Measurements from ENCODE around the gene RAI2.

RAI2 gene

DNA sequence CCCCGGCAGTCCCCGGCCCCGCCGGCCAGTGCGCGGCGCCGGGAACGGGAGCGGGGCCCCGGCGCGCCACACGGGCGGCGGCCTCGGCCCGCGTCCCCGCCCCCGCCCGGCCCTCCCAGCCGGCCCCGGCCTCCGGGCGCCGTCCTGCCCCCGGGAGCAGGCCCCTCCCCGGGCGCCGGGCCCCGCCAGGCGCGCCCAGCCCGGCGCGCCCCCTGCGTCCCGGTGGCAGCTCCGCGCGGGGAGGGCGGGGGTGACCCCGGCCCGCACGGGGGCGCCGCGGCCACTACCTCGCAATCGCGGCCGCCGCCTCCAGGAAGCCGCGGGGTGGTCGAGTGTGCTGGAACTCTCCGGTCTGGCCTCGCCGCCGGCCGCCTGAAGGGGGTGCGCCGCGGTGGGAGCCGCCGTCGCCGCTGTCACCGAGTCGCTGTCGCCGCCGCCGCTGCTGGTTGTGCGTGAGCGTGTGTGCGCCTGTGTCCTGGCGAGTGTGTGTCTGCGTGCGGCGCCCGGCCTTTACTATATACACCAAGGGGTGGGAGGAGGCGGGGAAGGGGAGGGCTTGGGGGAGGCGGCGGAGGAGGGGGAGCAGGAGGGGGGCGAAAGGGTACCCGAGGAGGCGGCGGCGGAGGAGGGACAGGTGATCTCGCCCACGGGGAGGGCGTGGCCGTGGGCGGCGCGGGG lies at the start of gene RAI2:
Gene RAI2, minus strand, starts transcription at position 488 of the 678 bp plus-strand sequence. CDS start 59,288 bp downstream, outside the sequence.
- FAIRE-seq = no peak

DNA sequence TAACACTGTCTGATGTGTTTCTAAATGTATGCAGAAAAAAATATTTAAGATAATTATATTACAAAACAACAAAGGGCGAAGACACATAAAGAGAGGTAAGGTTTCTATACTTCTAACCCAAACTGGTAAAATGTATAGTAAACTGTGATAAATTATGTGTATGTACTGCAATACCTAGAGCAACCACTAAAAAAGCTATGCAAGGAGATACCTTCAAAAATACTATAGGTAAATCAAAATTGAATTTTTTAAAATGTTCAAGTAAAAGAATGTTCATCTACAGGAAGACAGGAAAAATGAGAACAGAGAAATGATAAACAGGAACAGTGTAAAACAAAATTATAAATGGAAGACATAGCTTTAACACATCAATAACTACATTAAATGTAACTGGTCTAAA lies 27.3 kb upstream of the RAI2 start:
- FAIRE-seq = no peak

DNA sequence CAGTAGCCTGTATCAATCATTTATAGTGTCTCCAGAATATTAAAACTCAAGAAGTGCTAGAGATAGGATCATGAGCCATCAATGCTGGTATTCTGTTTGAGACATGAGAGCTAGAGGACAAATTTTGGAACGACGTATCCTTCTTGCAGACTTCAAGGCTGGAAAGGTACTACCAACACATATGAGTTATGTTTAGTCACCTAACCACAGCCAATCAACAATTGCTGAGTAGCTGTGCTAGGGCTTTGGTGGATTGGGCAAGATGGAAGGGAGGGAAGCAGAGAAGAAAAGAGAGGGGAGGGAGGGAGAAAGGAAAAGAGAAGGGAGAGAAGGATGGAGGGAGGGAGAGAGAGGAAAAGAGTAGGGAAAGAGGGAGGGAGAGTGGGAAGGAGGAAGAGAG lies 21.6 kb upstream of the RAI2 start:
- FAIRE-seq = no peak

DNA sequence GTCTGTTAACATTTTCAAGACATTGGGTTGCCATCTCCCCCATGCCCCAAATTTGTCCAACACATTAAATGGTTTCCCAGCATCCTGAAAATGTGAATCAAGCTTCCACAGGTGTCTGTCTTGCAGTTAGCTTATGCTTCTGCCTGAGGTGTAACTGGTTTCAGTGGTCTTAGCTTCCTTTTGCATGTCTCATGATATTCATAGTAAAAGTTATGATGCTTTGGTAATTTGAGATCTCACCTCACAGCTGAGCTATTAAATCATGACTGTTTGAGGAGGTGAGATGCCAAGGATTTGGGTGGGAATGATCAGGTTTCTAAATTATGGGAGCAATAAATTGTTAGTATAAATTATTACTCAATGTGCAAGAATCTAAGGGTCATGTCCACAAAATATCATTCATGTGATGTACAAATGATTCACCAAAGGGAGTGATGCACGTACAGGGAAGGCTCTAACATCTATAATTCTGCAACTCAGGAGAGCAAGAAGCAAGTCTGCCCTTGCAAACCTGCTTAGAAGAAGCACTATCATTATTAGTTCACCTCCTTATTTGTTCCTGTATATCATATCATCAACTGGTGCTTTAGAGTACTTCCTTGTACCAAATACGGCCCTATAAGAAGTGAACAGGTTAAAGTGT lies 17.1 kb upstream of the RAI2 start:
- no peak for FAIRE-seq

DNA sequence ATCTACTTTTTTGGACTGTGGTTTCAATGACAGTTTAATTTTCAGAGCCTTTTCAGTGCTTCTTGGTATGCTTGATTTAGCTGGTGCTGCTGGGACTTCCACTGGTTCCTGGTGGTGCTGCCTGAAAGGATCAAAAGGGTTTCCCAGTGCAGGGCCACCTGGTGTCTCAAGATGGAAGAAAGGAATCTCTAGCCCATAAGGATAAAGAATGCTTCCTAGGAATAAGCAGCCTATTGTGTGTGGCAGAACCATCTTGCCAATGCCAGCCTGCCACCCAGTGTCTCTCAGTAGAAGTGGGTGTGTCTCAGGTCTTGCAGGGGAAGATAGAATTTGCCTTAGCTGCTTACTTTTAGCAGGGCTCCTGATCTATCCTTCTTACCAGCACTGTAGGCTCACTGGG lies 15.0 kb upstream of the RAI2 start:
- FAIRE-seq = no peak

DNA sequence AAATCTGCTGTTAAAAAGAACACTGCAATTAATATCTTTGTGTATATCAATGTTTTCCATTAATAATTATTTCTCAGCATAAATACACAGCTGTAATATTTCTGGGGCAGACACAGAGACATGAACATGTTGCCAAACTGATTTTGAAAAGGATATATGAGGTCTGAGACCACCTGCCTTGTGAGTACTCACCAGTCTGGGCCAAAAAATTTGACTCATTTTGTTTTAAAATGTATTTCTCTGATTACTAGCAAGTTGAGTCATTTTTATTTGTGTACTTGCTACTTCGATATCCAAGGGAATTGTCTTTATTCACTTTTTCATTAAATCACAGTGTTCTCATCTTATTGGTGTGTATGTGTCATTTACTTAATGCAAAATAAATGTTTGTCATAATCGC lies 8.5 kb upstream of the RAI2 start:
- no peak for FAIRE-seq

DNA sequence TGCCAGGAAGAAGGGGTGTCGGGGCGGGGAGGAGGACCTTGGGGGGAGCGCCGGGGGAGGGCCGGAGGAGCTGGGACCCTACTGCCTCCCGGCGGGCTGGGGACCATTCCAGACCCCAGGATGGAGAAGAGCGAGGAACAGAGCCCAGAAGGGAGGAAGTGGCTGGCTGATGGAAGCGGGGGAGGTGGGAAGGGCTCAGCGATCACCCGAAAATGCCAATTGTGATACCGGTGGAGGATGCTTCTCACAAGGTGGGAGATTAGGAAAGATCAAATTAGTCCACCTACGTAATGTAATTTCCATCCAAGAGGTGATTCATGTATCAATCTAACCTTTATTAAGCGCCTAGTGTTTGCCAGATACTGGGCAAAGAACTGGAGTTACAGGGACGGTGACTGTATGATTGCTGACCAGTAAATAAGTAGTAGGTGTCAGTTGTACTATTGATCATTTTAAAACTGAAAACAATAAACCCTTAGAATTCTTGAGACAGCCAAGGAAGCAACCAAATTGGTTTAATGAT lies 452 bp upstream of the RAI2 start:
- FAIRE-seq = no peak

DNA sequence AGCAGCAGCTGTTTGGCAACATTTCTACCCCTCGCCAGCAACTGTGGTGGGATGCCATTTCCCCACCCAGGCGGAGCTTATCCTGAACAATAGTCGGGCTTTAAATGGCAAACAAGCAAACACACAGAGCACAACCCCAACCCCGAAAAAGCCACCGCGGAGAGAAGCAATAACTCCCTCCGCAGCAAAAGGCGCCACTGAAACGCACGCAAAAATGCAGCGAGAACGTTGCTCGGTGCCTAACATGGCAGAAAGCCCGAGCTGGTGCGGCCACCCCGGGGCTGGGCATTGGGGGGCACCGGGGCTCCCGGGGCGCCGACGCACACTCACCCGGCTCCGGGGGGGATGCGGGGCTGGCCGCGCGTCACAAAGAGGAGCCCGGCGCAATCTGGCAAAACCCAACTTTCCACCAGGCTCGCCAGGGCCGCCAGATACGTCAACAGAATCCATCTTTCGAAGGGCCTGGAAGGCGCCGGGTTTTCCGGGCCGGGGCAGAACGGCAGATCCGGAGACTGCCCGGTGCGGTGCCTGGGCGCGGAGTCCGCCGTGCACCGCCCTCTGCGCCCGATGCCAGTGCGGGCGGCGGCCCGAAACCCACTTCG lies 818 bp downstream of the RAI2 start:
- FAIRE-seq = no peak

DNA sequence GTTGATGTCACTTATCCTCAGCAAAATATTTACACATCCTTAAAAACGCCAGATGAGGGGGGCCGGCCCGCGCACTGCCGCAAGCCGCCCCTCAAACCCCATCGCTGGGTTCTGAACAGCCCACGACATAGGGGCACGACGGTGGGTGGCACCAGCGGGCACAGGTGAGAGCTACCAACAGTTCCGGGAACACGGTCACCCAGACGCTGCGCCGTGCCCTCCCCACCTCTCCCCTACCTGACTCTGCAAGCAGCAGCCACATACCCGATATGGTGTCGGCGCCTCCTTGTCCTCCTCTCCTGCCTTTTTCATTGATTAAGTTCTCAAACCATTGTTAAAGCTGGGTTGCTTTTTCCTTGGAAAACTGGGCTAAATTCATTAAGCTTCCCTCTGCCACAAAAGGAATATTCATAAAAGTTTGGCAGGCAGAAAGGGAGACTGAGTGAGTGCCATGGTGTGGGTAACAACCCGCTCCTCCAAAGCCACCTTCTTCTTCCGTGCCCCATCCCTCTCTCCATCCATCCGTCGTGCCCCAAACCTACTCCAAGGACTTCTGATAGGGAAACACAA lies 1.4 kb downstream of the RAI2 start:
- FAIRE-seq = no peak

DNA sequence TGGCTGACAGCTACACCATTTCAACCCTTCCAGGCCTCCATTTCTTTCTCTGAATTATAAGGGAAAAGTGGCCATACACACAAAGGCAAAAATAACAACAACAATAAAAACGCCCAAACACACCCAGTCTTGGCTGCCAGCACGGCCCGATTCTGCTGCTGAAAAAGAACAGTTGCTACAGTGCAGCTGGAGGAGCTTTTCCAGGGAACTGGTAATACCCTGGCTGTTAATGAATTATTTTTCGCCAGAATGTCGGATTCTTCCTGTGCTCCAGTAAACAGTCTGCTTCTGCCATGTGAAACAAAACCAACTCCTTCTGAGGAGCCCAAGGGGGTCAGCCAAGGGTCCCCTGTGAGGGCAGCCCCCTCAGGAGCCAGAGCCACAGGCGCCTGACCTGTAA lies 6.6 kb downstream of the RAI2 start:
- FAIRE-seq = no peak

DNA sequence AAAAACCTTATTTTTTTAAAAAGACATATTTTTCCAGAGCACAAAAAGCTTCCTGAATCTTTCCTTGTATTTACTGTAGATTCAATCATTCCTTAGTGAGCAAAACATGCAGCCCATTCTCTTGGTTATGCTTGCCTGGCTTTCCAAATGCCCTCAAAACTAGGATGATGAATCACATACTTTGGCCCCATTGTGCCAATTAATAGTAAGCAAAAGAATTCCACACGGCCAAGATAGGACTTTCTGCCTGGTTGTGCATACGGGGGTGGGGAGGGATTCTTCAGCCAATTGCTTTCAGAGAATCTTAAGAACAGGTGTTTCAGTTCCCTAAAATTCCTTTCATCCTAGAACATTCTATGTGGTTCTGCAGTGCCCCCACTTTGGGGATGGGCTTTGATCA lies 7.0 kb downstream of the RAI2 start:
- FAIRE-seq = no peak

DNA sequence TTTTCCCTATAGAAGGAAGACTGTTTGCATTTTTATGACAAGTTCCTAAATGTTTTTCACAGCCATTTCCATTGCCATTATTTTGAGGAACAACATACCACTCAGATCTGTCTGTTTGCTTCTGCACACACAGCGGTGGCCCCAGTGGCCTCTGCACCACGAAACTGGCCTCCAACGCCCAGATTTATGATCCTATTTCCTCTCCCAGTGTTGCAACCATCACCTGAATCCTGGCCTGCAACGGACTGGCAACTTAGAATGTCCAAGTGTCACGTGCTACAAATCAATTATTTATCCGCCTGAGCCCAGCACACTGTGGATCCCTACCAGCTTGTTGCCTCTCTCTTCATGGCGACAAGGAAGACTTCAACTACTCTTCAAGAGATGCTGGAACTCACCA lies 9.2 kb downstream of the RAI2 start:
- FAIRE-seq = no peak

DNA sequence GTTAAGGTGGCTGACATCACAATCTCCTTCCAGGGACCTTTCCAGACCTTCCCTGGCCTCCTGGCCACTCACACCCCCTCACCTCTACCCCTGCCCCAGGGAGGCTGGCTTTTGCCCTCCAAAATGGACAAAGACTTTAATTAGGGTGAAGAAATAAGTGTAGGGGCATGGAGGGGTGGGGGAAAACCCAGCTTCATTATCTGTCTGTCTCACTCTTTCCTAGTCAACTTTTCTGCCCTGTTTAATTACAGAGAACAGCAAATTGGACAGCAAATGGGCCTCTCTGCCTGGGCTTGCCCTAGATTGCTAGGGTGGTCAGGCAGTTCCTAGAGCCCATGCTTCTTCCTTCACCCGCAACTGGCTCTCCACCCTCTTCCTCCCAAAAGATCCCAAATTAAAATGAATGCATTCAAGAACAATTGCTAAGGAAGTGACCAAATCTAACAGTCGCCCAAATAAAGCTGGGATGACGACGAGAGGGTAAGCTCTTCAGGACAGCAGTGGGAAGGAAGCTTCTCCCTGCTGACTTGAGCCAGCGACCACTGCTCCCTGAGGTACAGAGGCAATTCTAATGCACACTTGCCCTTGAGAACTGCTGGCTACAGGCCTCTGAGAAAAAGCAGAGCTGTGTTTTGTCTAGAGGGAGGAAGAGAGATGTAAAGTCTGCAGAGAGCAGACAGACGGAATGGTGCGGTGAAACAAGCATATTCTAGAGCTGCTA lies 12.4 kb downstream of the RAI2 start:
- FAIRE-seq = no peak

DNA sequence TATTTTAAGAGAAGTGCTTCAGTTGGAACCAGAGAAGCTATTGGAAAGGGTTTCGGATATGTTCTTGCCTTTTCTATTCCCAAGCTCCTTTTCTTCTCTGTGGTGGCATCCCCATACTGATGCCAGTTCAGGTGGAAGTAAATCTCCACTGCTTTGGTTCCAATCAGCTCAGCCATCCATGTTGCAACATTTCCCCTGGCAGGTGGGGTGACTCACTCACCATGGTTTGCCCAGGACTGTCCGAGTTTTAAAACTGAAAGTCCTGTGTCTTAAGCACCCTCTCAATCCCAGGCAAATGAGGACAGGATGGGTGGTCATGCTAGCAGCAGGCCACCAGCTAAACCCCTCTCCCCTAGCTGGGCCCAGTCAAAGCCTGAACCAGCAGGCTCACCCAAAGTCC lies 15.1 kb downstream of the RAI2 start:
- no peak for FAIRE-seq

DNA sequence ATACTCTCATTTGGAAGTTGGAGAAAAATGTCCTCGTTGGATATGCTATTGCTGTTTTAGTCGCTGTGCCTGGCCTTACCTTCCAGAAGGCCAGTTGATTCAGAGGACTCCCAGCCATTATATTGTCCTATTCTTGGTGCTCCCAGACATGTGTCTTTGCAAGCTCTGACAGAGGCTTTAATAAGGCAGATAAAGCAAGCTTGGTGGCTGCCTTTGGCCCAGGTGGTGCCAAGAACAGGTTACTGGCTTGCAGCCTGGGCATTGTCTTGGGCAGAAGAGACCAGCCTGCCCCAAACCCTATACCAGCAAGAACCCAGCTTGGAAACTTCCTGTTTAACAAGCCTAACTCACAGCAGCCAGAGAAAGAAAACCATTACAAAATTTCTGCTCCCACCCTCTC lies 16.9 kb downstream of the RAI2 start:
- no peak for FAIRE-seq

DNA sequence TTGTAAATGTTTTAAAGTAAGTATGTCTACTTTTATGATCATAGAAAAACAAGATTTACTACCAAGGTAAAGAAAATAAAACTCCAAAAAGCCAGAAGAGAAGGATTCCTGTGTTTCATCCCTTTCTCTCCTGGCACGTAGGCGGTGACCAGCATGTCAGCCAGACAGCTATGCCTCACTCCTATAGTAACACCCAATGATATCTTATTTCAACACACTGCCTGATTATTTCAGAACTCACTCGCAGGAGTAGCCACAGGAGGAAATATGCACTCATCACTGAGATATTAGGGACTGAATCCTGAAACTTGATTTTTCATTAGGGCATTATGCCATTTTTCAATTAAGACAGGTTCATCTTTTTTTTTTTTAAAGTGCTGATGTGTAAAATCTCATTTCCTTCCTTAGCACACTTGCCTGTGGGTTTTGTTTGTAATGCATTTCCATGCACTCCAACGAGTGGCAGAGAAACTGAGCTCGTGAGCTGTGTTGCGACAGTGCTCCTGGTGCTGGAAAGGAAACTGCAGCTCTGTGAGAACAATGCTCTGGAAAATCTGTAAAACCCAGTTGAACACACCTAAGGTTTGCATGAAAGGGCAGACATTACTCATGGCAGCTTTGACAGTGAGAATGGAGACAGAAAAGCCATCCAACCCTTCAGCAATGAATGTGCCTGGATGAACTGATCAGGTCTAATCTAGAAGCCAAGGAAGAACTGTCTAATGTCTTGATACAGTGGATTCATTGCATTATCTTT lies 18.2 kb downstream of the RAI2 start:
- no peak for FAIRE-seq

DNA sequence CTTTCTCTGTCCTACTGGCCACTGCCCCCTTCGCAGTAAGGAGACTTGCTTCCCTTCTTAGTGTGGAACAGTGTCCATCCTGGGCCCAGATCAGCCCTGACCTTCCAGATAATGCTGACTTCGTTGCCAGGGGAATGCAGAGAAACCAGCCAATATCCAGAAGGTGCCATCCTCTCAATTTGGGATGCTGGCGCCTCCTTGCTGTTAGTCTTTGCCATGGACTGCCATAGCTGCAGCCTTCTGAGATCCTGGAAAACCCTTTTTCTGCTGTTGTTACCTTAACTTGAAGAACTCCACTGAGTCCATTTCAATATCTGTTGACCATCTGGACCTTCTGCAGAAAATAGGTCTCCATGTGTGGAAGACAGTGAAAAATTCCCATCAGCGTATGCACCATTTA lies 21.8 kb downstream of the RAI2 start:
- FAIRE-seq = no peak

DNA sequence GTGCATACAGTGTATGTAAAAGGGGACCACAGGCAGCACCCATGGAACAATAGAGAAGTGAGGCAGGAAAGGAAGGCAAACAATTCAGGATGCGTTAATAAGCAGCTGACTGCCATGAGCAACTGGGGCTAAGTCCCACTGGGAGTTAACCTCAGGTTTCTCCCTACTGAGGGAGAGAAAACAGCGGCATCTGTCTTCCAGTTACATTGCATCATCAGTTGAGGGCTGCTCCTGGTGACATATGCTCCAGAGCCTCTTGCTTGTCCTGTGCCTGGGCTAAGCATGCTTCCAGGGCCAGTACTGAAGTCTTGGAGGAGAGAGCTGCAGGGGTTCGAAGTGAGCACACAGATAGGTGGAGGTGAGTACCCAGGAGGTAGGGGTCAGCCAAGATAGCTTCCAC lies 24.3 kb downstream of the RAI2 start:
- FAIRE-seq = no peak

DNA sequence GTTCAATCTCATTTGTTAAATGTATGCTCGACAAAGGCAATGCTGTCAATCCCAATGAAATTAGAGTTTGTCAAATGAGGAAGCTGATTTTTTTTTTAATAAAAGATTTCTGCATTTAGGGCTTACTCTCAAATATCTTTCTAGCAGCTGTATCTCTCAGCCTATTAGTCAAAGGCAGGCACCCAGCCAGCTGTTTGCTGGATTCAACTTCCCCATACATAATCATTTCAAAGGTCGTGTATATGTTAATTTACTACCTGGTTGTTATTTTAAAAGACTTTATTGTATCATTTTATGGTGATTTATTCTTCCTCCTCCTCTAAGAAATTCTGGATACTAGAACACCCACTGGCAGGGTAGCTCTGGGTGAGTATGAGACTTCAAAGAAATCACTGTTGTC lies 27.1 kb downstream of the RAI2 start:
- peak; percentile 69 for FAIRE-seq

DNA sequence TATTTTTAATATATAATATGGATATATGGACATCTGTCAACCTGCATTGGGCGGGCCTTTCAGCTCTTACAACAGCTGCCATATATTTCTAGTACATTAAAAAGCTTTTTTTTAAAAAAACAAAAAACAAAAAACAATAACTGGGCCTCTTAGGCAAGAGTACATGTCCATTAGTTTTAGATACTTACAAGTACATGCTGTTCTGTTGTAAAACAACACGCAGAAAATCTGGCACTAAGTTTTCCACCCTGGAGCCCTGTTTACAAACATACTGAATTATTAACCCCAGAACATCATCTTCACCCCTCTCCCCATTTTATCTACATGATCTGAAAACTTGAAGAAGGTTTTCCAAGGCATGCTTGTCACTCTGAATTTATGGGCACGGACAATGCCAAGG lies 29.8 kb downstream of the RAI2 start:
- FAIRE-seq = no peak

DNA sequence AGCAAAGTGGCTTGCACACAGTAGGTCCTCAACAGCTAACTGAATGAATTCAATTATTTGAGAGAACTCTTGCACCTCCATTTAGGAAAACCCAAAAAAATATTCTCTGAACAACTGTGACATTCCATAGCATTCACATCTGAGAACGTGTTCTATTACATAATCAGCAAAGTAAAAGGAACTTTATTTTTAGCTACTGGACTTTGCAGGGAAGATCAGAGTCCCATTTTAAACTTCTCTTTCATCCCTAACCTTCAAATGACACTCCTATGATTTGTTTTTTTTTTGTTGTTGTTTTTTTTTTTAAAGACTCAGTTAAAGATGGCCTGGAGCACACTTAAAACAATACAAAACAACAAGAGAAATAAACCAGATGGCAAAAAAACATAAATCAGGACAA lies 30.9 kb downstream of the RAI2 start:
- peak; percentile 94 for FAIRE-seq

DNA sequence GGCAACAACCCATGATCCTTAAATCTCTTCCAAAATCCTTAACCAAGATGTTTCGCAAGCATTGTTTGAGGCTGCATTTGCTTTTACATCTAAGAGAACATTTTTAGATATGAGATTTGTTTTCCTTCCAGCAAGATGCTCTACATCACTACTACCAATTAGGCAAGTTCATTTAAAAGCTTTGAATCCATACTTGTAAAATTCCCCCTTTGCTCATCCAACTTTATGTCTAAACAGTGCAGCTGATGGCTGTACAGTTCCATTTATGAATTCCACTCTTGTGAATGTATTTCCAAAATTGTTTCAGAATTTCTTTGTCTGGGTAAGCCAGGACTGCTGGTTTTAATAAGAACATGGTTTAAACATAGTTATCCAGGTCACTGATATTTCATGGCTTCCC lies 31.5 kb downstream of the RAI2 start:
- no peak for FAIRE-seq

All from colon (tissue), 2 donors.